Loucy (cell line): ENCODE measurements around the gene RCHY1.
A peak's percentile ranks its signal among the peaks of the same experiment; 100 is the strongest.

Experiments
- H2AFZ ChIP-seq: fragments of 200-600 bp; sonication (generic); 2 replicates; pipeline ENCODE4 v1.6.0; 2016; ENCODE audit warnings: antibody characterized with exemption, mild to moderate bottlenecking, low read length, moderate library complexity
- H3F3A ChIP-seq: fragments of 200-600 bp; 2 replicates; pipeline ENCODE4 v1.6.0; 2016; ENCODE audit warnings: antibody characterized with exemption, low read depth, mild to moderate bottlenecking
- H3K27me3 ChIP-seq: fragments of 200-600 bp; sonication (generic); 2 replicates; pipeline ENCODE4 v1.6.1; 2014; ENCODE audit warnings: low read length, mild to moderate bottlenecking; ENCODE audit not compliant: insufficient read depth, poor library complexity, severe bottlenecking
- H3K36me3 ChIP-seq: fragments of 200-600 bp; sonication (generic); 2 replicates; pipeline ENCODE4 v1.6.1; 2016; ENCODE audit warnings: low read length; ENCODE audit not compliant: insufficient read depth
- H3K4me1 ChIP-seq: fragments of 200-600 bp; sonication (generic); 2 replicates; pipeline ENCODE4 v1.5.1; 2014; ENCODE audit warnings: low read length, mild to moderate bottlenecking; ENCODE audit not compliant: insufficient read depth, poor library complexity, severe bottlenecking
- H3K4me2 ChIP-seq: fragments of 200-600 bp; sonication (generic); 2 replicates; pipeline ENCODE4 v1.6.0; 2014; ENCODE audit warnings: antibody characterized with exemption, low read length, low read depth, mild to moderate bottlenecking; ENCODE audit not compliant: poor library complexity, severe bottlenecking
- H3K4me3 ChIP-seq: fragments of 200-600 bp; sonication (generic); 2 replicates; pipeline ENCODE4 v1.5.1; 2014; ENCODE audit warnings: low read length, mild to moderate bottlenecking, mixed read lengths; ENCODE audit not compliant: poor library complexity, severe bottlenecking
- H3K79me2 ChIP-seq: fragments of 200-600 bp; sonication (generic); 2 replicates; pipeline ENCODE4 v1.6.1; 2014; ENCODE audit warnings: low read length; ENCODE audit not compliant: insufficient read depth
- H3K9ac ChIP-seq: fragments of 200-600 bp; sonication (generic); 2 replicates; pipeline ENCODE4 v1.6.0; 2014; ENCODE audit warnings: mild to moderate bottlenecking, low read depth, low read length, moderate library complexity; ENCODE audit not compliant: poor library complexity, severe bottlenecking
- H3K9me2 ChIP-seq: fragments of 200-600 bp; sonication (generic); replicated peaks from 2 replicates; pipeline ENCODE4 v1.6.1; 2016; ENCODE audit warnings: low read depth, low read length, mixed read lengths
- H3K9me3 ChIP-seq: fragments of 200-600 bp; sonication (generic); 2 replicates; pipeline ENCODE4 v1.6.1; 2014; ENCODE audit warnings: mild to moderate bottlenecking, antibody characterized with exemption, low read length, low read depth; ENCODE audit not compliant: insufficient read depth
- H4K20me1 ChIP-seq: fragments of 200-600 bp; sonication (generic); 2 replicates; pipeline ENCODE4 v1.6.0; 2014; ENCODE audit warnings: antibody characterized with exemption, low read length, mild to moderate bottlenecking; ENCODE audit not compliant: insufficient read depth, poor library complexity, severe bottlenecking
- CTCF ChIP-seq: fragments of 200-600 bp; sonication (generic); conservative IDR thresholded peaks from 2 replicates; pipeline ENCODE4 v1.5.1; 2014; ENCODE audit warnings: mild to moderate bottlenecking, antibody characterized with exemption, low read length
- EZH2phosphoT487 ChIP-seq: fragments of 200-600 bp; IDR thresholded peaks from 2 replicates; pipeline ENCODE4 v1.6.1; 2018; ENCODE audit warnings: antibody characterized with exemption, mild to moderate bottlenecking, moderate library complexity, borderline replicate concordance

Gene RCHY1

GRCh38 chr4:75505630-75506029 is 8.6 kb downstream of the RCHY1 start:
- Histone ChIP-seq H3K4me1 (peaks cover 32% of the 10 kb centered on the region), H3K4me2 (peak overlapping the region; percentile 56), H3K9me3 (no peaks in the 10 kb centered on the region), H3K27me3 (no peaks in the 10 kb centered on the region), H3K79me2 (peaks cover 54% of the 10 kb centered on the region), H4K20me1 (peaks cover 26% of the 10 kb centered on the region), H3K9ac (no peak overlapping the region), H2AFZ (no peak overlapping the region), H3F3A (no peaks in the 10 kb centered on the region), H3K9me2 (no peaks in the 10 kb centered on the region), H3K4me3 (no peak overlapping the region), H3K36me3 (peaks cover 42% of the 10 kb centered on the region)
- TF ChIP-seq CTCF (no peak), EZH2phosphoT487 (no peak)

- TF ChIP-seq CTCF (no peak), EZH2phosphoT487 (no peak)
- H3K4me1 ChIP-seq = peaks cover 14% of the 10 kb centered on the region
- peaks cover 54% of the 10 kb centered on the region for H3K79me2 ChIP-seq
- H3K4me2 ChIP-seq = no peak overlapping the region
- no peak overlapping the region for H3K9ac ChIP-seq
- H4K20me1 ChIP-seq = peaks cover 19% of the 10 kb centered on the region
- H3F3A ChIP-seq = no peaks in the 10 kb centered on the region
- H3K27me3 ChIP-seq = no peaks in the 10 kb centered on the region
- no peaks in the 10 kb centered on the region for H3K9me2 ChIP-seq
- no peak overlapping the region for H3K4me3 ChIP-seq
- H3K9me3 ChIP-seq = peaks cover 5% of the 10 kb centered on the region; the same call in 1 of the 2 replicates
- H2AFZ ChIP-seq = no peak overlapping the region
- peaks cover 69% of the 10 kb centered on the region for H3K36me3 ChIP-seq
These were observed 11.5 kb downstream of the RCHY1 start for GRCh38 chr4:75502671-75503070.

GRCh38 chr4:75499900-75500299 is 14.3 kb downstream of the RCHY1 start:
- no peak overlapping the region for H3K9ac ChIP-seq
- no peaks in the 10 kb centered on the region for H3K9me2 ChIP-seq
- H3K9me3 ChIP-seq = peaks cover 5% of the 10 kb centered on the region; the same call in 1 of the 2 replicates
- no peaks in the 10 kb centered on the region for H3F3A ChIP-seq
- no peak overlapping the region for H3K4me3 ChIP-seq
- peaks cover 6% of the 10 kb centered on the region for H3K4me1 ChIP-seq
- H3K4me2 ChIP-seq = no peak overlapping the region
- H3K36me3 ChIP-seq = peaks cover 67% of the 10 kb centered on the region
- peaks cover 45% of the 10 kb centered on the region for H3K79me2 ChIP-seq
- TF ChIP-seq CTCF (no peak), EZH2phosphoT487 (no peak)
- peaks cover 25% of the 10 kb centered on the region for H4K20me1 ChIP-seq
- H3K27me3 ChIP-seq = no peaks in the 10 kb centered on the region
- no peak overlapping the region for H2AFZ ChIP-seq
